ENCODE data around the gene COL5A1.
"Not testable (repeated sequence)": the region's sequence is repeated elsewhere in the genome, so short reads cannot be mapped to it uniquely, and the experiment has no call there.

Gene COL5A1

DNA sequence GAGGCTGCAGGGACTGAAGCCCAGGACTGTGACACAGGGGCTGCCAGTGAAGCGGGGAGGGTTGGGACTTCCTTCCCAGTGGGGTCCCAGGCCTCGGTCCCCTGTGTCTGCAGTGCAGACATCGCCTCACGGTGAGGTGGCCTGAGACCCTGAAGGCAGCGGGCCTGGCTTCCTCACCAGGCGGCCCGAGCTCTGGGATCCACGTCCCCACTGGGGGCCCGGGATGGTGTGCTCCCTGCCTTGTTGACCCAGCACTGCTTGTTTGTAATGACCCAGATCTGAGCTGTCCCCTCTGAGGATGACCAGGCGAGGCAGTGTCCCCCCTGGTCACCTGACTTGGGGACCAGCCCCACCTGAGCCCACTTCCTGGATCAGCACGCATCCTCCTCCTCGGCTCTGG is 53.1 kb downstream of the COL5A1 start:
- DNase-seq, result no peak

DNA sequence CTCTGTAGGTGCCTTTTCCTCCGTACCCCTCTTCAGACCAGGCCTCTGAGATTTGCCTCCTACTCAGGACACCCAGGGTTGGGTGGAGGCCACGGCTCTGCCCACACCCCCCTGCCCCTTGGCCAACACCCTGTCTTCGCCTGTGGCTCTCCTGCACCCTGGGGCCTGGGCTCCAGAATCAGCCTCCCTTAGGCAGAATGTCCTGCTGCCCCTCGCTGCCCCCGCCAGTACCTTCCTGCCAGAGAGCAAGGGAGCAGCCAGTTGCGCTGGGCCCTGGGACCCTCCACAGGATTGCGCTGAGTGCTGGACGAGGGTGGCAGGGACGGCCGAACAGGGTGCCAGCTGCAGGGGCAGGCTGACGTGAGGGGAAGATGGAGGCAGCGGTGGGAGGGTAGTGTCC is 53.5 kb downstream of the COL5A1 start:
- no peak for DNase-seq

DNA sequence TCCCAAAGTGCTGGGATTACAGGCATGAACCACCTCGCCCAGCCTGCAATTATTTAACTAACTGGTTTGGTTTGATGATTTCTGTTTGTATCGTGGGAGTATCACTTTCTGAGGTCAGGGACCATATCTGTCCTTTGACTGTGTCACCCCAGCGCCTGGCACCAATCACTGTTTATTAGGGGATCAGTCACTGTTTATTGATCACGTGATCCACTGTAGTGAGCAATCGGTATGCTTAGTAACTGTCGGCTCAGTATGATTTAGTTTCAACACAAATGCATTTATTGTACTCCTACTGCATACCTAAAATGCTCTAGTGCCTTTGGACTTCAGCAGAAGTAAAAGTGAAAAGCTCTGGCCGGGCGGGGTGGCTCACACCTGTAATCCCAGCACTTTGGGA is 54.8 kb downstream of the COL5A1 start:
- no peak for DNase-seq

DNA sequence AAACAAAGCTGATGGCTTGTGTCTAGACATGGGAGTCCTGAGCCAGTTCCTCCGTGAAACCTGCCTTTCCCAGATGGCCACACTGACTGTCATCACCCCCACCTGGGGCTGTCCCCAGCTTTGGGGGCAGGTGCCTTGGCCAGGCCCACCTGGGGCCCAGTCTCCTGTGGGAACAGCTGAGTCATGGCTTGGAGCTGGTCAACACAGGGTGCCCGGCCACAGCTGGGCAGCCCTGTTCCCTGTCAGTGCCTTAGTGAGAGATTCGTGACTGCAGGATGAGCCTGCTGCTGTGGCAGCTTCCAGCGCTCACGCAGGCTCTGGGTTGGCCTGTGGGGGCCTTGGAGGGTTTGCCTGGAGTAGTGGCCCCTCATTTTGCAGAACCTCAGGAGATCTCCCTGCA is 56.5 kb downstream of the COL5A1 start:
- no peak for DNase-seq

DNA sequence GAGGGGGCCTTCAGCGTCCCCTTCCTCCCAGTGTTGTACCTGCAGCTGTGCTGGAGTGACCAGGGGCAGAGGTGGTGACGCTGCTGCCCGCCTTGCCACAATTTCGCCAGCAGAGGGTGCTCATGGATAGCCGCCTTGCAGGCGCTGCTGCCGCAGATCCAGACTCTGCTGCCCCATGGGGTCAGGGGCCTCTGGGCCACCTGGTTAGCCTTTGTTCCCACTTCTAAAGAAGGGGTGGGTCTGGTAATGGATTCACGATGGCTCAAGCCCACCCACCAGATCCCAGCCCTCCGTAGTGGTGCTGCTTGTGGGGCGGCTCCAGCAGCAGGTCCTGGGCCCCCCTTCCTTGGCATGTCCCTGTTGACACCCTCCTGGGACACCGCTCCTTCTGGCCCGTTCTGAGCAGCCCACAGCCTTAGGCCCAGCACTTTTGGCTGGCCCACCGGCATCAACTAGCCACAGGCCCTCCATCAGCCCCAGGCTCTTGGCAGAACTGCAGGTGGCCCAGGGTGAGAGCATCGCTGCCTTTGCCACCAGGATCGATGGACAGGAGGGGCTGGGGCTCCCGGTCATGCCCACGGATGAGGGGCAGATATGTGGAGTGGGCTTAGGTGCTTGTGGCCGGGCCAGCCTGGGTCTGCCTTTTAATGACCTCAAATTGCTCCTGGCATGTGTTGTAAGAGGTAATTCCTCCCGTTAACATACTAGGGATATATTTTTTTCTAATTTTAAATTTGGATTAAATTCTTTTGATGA is 57.2 kb downstream of the COL5A1 start:
- DNase-seq, result peak; percentile 15

DNA sequence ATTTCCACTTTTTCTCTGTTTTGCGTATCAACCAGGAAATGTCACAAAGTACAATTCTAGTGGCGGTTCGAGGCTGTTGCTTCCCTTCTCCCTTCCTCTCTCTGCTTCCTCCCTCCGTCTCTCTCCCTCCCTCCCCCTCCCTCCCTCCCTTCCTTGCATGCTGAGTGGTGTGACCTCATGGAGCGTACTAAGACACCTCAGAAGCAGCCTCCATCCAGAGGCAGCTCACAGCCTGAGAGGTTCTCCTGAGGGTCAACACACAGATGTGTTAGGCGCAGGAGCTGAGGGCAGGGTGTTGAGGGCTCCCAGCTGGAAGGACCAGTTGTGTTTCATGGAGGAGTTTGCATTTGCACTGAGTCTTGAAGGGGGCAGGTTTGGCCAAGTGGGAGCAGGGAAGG is 57.7 kb downstream of the COL5A1 start:
- no peak for DNase-seq

DNA sequence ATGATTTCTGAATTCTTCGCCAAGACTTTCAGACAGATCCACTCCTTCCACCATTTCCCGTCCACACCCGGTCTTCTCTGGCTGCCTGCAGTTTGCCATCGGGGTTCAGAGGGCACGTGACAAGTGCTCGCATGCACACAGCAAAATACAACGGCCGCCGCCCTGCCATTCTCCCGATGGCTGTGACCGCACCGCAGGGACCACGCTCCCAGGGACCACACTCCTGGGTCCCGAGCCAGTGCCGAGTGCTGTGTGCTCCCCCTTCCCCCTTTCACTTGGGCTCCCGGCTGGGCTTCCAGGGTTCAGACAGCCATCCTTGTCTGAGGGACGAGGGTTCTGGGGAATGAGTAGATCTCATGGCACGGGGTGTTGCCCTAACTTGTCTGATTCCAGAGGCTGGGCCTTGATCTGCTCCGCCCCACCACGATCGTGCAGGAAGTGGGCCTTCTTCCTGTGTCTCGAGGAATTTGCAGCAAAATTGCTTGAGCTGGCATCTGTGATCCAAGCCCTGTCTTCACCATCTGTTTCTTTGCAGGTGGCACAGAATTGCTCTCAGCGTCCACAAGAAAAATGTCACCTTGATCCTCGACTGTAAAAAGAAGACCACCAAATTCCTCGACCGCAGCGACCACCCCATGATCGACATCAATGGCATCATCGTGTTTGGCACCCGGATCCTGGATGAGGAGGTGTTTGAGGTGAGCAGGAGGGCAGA is 59.2 kb downstream of the COL5A1 start:
- no peak for DNase-seq

DNA sequence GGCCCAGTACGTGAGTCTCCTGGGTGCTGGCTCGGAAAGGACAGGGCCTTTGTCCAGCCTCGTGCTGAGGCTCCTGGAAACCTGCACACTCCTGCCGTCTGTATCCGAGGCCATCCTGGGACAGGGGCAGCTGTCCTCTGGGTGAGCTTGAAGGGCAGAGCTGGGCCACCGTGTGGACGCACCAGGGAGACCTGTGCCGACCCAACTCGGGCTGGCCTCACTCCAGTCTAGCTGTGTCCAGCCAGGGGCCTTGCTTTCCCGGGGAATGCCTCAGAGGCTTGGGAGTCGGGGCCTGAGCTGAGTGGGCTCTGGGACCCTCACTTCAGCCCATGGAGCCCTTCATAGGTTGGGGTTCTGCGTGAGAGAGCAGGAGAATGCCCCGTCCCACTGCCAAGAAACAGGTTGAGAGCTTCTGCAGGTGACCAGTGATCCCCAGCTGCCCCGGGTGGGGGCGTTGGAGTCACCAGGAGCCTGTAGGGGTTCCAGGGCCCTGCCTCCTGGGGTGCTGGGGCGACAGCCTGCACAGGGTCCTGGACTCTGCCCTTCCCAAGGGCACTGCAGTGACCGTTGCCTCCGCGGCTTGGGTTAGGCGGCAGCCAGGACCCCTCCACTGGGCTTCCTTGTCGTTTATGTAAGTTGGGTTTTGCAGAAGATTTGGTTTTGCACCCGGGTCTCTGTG is 60.1 kb downstream of the COL5A1 start:
- DNase-seq, result no peak

DNA sequence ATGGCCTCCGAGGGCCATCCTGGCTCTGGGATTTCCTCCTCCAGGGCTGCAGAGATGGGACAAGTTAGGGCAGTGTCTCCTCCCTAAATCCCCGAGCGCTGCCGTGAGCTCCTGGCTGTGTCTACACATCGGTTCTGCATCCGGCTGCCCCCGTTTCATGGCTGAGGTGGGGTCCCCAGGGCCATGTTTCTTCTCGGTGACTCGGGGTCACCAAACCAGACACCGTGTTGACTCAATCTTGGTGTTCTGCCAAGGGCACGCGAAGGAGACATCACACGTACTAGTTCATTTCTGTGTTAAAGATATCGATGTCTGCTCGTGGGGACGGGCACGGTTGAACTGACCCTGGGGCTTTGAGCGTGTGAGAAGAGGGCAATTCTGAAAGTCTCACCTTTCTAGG is 60.7 kb downstream of the COL5A1 start:
- no peak for DNase-seq

DNA sequence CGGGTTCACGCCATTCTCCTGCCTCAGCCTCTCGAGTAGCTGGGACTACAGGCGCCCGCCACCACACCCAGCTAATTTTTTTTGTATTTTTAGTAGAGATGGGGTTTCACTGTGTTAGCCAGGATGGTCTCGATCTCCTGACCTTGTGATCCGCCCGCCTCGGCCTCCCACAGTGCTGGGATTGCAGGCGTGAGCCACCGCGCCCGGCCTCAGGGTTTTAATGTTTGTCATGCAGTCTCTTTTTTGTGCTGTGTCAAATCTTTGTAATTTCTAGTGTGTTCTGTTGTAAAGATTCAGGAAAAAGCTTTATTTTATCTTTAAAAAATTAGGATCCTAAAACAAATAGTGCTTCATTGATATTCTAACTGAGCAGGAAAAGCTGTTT is 62.1 kb downstream of the COL5A1 start:
- not testable (repeated sequence) for DNase-seq

DNA sequence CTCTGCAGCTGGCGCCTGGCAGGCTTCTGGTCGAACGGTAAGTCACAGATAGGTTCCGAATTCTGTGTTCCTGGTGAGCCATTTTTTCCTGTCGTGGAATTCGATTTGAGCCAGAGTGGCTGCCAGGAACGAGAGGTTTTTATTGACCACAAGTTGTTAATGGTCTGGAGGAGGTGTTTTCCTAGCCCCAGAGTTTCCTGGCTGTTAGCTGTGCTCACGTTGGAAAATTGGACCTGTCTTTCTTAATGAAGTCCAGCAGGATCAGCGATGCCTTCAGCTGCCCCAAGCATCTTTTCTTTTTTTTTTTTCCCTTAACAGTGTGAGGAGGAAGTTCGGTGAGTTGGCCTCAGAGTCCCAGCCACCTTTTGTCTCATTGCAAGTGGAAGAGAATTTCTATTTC is 62.9 kb downstream of the COL5A1 start:
- no peak for DNase-seq

DNA sequence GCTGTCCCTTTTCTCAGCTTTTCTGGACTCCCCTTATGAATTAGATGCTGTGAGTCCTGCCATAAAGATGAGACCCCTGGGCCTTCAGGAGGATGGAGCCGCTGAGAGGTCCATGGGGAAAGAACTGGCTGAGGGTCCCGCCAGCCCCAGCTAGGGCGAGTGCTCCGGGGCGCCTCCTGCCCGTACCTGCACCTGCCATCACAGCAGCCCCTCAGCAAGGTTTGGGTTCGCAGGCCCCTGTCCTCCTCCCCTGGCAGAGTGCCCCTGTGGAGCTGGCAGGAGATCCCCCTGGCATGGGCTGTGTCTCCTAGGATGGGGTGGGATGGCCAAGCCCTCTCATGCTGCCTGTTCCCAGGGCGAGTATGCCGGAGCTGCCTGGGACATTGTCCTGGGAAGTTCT is 64.2 kb downstream of the COL5A1 start:
- DNase-seq, result no peak

DNA sequence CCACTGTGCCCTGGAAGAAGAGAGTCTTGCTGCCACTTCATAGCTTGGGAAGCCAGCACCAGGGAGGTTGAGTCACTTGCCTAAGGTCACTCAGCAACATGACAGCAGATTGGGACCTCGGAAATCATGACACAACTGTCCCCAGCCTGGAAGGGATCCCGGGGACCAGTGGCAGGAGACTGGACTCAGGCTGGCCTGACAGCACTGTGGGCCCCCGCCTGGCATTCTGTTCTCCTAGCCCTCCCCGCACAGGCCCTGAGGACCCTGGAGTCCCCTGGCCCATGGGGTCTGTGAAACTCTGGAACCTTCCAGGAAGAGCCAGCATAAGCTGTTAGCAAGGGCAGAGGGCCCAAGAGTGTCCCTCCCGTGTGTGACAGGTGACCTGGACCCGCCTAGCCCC is 64.9 kb downstream of the COL5A1 start:
- no peak for DNase-seq

DNA sequence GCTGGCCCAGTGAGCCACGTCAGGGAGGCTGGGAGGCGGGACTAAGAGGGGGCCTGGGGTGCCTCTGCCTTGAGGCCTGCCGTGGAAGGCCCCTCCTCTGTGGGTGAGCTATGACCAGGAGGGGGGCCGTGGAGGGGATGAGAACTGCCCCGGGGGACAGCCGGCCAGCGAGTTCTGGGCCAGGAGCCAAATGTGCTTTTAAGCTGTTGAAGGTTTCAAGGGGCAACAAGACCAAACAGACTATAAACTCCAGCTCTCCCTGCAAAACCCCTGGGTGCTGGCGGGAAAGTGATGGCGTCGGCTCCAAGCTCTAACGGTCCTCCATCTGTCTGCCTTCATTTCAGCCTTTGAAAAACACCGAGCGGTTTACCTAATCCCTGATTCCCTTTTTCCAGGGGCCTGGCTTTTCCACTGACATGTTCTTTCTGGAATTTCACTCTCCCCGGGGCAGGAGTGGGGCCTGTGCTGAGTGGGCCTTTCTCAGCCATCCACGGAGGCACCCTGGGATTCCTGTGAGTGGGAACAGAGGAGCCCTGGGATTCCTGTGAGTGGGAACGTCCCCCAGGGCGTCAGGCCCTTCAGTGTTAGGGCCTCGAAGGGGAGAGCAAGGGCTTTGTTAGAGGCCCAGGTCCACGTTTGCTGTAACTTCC is 65.6 kb downstream of the COL5A1 start:
- peak; percentile 63 for DNase-seq

DNA sequence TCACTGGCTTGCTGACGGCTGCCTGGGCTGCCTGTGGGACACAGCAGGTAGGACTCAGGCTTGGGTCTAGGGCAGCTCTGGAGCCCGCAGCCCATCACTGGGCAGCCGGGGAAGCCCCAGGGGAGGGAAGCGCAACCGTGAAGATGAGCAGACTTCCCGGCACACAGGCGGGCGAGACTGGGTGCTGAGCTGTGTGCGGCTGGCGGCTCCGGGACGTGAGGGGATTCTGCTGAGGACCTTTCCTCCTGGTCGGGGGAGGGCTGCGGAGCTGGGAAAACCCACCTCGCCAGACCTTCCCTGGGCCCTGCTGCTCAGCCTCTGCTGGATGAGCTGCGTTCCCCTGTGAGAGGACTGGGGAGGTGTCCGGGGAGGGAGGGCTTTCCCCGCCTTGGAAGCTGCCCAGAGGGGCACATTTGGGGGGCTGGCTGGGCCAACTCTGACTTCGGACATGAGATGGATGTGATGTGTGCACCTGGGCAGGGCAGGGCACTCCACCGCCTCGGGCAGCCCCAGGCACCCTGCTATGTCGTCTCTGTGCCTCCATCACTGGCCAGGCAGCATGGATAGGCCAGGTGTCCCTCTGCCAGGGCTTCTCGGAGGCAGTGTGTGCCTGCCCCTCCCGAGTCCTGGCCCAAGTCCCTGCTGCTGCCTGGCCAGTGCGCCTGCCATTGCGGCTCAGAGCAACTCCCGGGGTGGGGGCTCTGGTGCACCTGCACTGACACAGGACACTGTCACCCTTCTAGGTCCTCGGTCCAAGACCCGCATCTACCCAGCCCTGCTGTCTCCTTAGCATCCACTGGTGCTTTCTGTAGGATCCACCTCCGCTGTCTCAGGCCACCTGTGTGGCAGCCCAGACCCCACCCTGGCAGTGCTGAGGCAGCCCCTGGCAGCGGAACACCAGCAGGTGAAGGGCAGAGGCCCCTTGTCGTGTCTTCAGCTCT is 66.4 kb downstream of the COL5A1 start:
- DNase-seq, result no peak

DNA sequence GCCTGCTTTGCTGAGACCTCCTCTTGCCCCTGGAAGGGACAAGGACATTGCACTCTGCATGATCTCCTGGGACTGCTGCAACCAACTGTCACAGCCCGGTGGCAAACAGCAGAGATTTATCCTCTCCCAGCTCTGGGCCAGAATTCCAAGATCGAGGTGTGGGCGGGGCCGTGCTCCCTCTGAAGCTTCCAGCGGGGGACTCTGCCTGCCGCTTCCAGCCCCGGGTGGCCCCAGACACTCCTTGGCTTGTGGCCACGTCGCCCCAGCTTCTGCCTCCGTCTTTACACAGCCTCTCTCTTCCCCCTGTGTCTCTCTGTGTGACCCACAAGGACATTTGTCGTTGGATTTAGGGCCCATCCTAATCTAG is 67.1 kb downstream of the COL5A1 start:
- DNase-seq, result no peak

DNA sequence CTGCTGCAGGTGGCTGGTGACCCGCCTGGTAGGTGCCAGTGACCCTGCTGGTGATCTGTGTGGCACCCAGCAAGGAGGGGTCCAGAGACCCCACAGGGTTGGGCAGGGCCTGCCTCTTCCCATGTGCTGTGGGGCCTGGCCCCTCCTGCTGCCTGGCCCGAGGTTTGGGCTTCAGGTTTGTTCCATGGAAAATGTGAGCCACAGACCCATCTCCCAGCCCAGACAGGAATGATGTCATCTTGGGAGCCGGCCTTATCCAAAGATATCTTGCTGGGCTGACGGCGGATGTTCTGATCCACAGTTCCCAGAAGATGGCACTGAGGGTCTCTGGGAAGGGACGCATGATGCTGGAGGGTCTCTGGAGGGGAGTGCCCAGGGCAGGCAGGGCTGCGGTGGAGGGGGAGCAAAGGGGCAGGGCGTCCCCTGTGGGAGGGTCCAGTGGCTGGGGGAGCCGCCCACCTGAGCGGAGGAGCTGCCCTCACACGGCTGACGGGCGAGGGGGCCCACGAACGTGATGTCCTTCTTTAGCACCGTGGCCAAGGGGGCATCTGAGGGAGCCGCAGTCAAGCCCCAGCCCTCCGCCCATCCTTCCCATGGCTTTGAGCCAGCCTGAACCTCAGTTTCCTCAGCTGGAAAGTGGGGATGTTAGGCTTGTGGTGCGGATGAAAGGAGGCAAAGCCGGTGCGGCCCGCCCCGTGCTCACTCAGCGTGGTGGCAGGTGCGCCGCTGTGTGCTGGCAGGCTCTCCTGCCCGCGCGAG is 68.1 kb downstream of the COL5A1 start:
- peak; percentile 44 for DNase-seq

DNA sequence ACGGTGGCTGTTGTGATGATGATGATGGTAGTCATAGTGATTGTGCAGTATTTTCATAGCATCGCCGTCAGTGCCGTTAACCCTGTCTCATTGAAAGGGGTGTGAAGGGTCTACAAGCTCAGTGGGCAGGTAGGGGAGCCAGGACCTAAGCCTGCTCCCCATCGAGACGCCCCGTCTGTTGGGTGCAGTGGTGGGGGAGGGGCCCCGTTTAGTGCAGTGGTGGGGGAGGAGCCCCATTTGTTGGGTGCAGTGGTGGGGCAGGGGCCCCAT is 68.6 kb downstream of the COL5A1 start:
- no peak for DNase-seq

DNA sequence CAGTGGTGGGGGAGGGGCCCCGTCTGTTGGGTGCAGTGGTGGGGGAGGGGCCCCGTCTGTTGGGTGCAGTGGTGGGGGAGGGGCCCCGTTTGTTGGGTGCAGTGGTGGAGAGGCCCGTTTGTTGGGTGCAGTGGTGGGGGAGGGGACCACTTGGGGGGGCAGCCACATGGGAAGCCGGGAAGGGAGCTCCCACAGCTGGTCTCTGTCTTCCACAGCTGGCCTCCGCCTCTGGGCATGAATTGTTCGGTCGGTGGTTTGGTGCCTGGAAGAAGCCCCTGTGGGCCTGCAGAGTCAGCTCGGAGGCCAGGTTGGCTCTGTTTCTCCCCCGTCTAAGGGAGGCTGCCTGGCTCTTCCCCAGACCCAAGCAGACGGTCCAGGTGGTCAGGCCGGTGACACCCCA is 69.3 kb downstream of the COL5A1 start:
- DNase-seq, result no peak

DNA sequence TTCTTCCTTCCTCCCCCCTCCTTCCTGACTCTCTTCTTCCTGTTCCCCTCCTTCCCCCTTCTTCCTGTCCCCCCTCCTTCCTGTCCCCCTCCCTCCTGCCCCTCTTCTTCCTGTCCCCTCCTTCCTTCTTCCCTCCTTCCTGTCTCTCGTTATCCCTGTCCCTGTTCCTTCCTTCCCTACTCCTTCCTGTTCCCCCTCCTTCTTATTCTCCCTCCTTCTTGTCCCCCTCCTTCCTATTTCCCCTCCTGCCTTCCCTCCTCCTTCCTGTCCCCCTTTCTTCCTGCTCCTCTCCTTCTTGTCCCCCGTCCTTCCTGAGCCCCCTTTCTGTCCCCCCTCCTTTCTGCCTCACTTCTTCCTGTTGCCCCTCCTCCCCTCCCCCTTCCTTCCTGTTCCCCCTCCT is 70.6 kb downstream of the COL5A1 start:
- DNase-seq, result no peak

DNA sequence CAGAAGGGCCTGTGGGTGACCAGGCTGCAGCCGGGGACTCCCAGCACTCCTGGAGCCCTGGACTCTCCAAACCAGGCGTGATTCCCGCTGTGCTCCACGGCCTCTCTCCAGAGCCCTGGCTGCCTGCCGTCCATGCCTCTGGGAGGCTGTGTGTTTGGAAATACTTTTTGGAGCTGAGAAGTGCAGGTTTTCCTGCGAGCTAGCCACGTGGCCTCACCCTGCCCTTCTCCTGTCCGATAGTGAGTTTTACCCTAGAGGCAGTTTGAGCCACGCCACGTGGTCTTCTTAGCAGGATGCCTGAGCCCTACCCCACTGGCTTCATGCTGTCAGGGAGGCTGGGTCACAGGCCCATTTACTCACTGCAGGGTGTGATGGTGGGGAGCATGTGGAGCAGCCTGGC is 71.3 kb downstream of the COL5A1 start:
- DNase-seq, result no peak

DNA sequence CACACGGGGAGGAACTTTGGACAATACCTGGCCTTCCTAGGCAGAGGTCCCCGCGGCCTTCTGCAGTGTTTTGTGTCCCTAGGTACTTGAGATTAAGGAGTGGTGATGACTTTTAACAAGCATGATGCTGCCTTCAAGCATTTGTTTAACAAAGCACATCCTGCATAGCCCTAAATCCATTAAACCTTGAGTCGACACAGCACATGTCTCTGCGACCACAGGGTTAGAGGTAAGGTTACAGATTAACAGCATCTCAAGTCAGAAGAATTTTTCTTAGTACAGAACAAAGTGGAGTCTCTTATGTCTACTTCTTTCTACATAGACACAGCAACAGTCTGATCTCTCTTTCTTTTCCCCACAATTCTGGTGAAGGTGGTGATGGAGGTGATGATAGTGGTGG is 73.9 kb downstream of the COL5A1 start:
- not testable (repeated sequence) for DNase-seq

All from NCI-H226 (cell line).